Trophoblast cell (in vitro differentiated cells and primary cell): ENCODE measurements around the gene DSCAM.

ENCODE experiments used
- DNase-seq, 2 donors: peaks; one replicate each; pipeline ENCODE4 v3.0.0-alpha.2; 2016
- H2AFZ ChIP-seq: 2 replicates; pipeline ENCODE4 v1.6.1; 2013; ENCODE audit warnings: low read length, moderate library complexity, mild to moderate bottlenecking; ENCODE audit not compliant: insufficient read depth, poor library complexity
- H2AK5ac ChIP-seq: 2 replicates; pipeline ENCODE4 v1.6.1; 2013; ENCODE audit warnings: mild to moderate bottlenecking, low read length
- H2BK120ac ChIP-seq: 2 replicates; pipeline ENCODE4 v1.6.1; 2013; ENCODE audit warnings: low read length, mild to moderate bottlenecking, moderate library complexity; ENCODE audit not compliant: insufficient read depth, poor library complexity
- H2BK12ac ChIP-seq: 2 replicates; pipeline ENCODE4 v1.6.1; 2013; ENCODE audit warnings: mild to moderate bottlenecking, low read length, moderate library complexity
- H2BK5ac ChIP-seq: 2 replicates; pipeline ENCODE4 v1.6.1; 2013; ENCODE audit warnings: low read length, low read depth, moderate library complexity, mild to moderate bottlenecking; ENCODE audit not compliant: poor library complexity
- H3K14ac ChIP-seq: 2 replicates; pipeline ENCODE4 v1.6.1; 2013; ENCODE audit warnings: mild to moderate bottlenecking, low read length
- H3K18ac ChIP-seq: 2 replicates; pipeline ENCODE4 v1.6.1; 2013; ENCODE audit warnings: mild to moderate bottlenecking, low read length
- H3K23ac ChIP-seq: 2 replicates; pipeline ENCODE4 v1.6.1; 2013; ENCODE audit warnings: low read length
- H3K27ac ChIP-seq: 2 replicates; pipeline ENCODE4 v1.5.1; 2013; ENCODE audit warnings: low read depth, mild to moderate bottlenecking, inconsistent platforms, low read length, moderate library complexity
- H3K27me3 ChIP-seq: 2 replicates; pipeline ENCODE4 v1.6.1; 2013; ENCODE audit warnings: inconsistent platforms, mild to moderate bottlenecking, low read length, moderate library complexity; ENCODE audit not compliant: insufficient read depth
- H3K36me3 ChIP-seq, 2 experiments: 1 replicate in 1 of 2; 2 replicates in 1 of 2; pipeline ENCODE4 v1.6.1; 2013; ENCODE audit warnings: low read length in 2 of 2, mild to moderate bottlenecking in 2 of 2, moderate library complexity in 1 of 2; ENCODE audit not compliant: insufficient read depth in 2 of 2, control insufficient read depth in 1 of 2
- H3K4ac ChIP-seq: 2 replicates; pipeline ENCODE4 v1.6.1; 2013; ENCODE audit warnings: low read depth, mild to moderate bottlenecking, low read length, moderate library complexity
- H3K4me1 ChIP-seq, 2 experiments: 1 replicate in 1 of 2; 2 replicates in 1 of 2; pipeline ENCODE4 v1.6.1; 2013; ENCODE audit warnings: low read length in 2 of 2, mild to moderate bottlenecking in 2 of 2, moderate library complexity in 1 of 2; ENCODE audit not compliant: insufficient read depth in 2 of 2, control insufficient read depth in 1 of 2
- H3K4me2 ChIP-seq: 2 replicates; pipeline ENCODE4 v1.6.1; 2013; ENCODE audit warnings: inconsistent platforms, mild to moderate bottlenecking, low read length, moderate library complexity
- H3K4me3 ChIP-seq: 2 replicates; pipeline ENCODE4 v1.5.1; 2013; ENCODE audit warnings: mild to moderate bottlenecking, low read depth, low read length, inconsistent platforms
- H3K79me1 ChIP-seq: one replicate; pipeline ENCODE4 v1.6.1; 2013; ENCODE audit warnings: low read length
- H3K79me2 ChIP-seq: 2 replicates; pipeline ENCODE4 v1.6.1; 2013; ENCODE audit warnings: low read length, mild to moderate bottlenecking; ENCODE audit not compliant: control insufficient read depth, insufficient read depth, poor library complexity
- H3K9ac ChIP-seq: 2 replicates; pipeline ENCODE4 v1.6.1; 2013; ENCODE audit warnings: mild to moderate bottlenecking, low read length
- H3K9me3 ChIP-seq: 2 replicates; pipeline ENCODE4 v1.6.1; 2013; ENCODE audit warnings: low read depth, mild to moderate bottlenecking, control low read depth, inconsistent platforms, low read length; ENCODE audit not compliant: insufficient read depth
- H4K12ac ChIP-seq: 2 replicates; pipeline ENCODE4 v1.6.1; 2013; ENCODE audit warnings: low read depth, mild to moderate bottlenecking, low read length, moderate library complexity
- H4K8ac ChIP-seq: 2 replicates; pipeline ENCODE4 v1.6.1; 2013; ENCODE audit warnings: low read depth, mild to moderate bottlenecking, low read length, moderate library complexity
- H4K91ac ChIP-seq: one replicate; pipeline ENCODE4 v1.6.1; 2013; ENCODE audit warnings: low read depth, mild to moderate bottlenecking, low read length, moderate library complexity
- WGBS: extraction: QIAGEN DNeasy Blood & Tissue Kit; methylation state at CpG from one replicate; pipeline ENCODE4 v1.1.7; 2013; ENCODE audit warnings: missing lambda C conversion rate; ENCODE audit not compliant: insufficient read length, insufficient coverage; ENCODE audit errors: extremely low coverage; 5-methylcytosine and 5-hydroxymethylcytosine counted together

DSCAM gene

GRCh38 chr21:40153351-40153750 is 693.6 kb downstream of the DSCAM start:
- H3K4me1 ChIP-seq, result no peaks in the 10 kb centered on the region
- H3K18ac ChIP-seq, result no peak overlapping the region
- H3K79me2 ChIP-seq, result no peaks in the 10 kb centered on the region
- no peak overlapping the region for H4K91ac ChIP-seq
- no peak for DNase-seq
- H3K14ac ChIP-seq, result no peak overlapping the region
- H2BK5ac ChIP-seq, result no peak overlapping the region
- no peak overlapping the region for H4K12ac ChIP-seq
- no peaks in the 10 kb centered on the region for H3K27me3 ChIP-seq
- H3K79me1 ChIP-seq, result no peaks in the 10 kb centered on the region
- no peak overlapping the region for H4K8ac ChIP-seq
- H2AFZ ChIP-seq, result no peak overlapping the region
- H3K4ac ChIP-seq, result no peak overlapping the region
- peaks cover 8% of the 10 kb centered on the region for H3K9me3 ChIP-seq
- H3K4me3 ChIP-seq, result no peak overlapping the region
- H3K23ac ChIP-seq, result peak overlapping the region; percentile 95
- no CpG with 5 or more reads among the region's 4 CpGs for WGBS
- H3K27ac ChIP-seq, result no peak overlapping the region
- no peak overlapping the region for H2BK120ac ChIP-seq
- H3K4me2 ChIP-seq, result no peak overlapping the region
- no peak overlapping the region for H2AK5ac ChIP-seq
- H3K36me3 ChIP-seq, result no peaks in the 10 kb centered on the region
- no peak overlapping the region for H3K9ac ChIP-seq
- H2BK12ac ChIP-seq, result no peak overlapping the region

DNA sequence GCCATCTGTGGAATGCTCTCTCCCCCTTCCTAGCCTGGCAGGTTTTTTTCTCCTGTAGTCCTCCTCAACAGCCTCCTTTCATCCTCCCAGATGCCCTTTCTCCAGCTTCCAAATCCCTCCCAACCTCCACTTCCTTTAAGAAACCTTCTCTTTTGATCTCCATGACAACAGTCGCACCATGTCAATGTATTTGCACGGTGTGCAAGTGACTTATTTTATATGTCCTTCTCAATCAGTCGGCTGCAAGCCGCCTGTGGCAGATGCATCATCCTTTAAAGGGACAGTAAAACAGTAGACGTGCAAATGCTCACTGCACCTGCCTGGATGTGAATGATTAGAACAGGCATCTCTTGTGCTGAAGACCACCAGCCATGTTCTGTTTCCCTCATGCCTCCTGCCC is 694.5 kb downstream of the DSCAM start:
- no peak overlapping the region for H3K9ac ChIP-seq

DNA sequence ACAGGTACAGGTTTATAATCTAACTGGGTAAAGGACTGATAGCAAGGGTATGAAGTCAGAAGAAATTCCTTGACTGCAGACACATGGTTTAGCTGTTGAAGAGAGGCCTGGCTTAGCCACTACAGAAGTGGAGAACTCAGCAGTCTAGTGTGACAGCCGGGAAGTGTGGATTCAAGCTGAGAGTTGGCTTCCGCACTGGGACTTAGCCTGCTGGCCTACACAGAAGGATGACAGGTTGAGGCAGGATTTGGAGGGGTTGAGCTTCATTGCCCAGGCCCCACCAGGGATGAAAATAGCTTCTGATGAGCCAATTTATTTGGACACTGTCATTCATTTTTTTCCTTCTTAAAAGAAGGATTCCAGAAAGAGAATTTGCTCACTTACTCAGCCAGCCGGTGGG is 695.3 kb downstream of the DSCAM start:
- H2AFZ ChIP-seq, result no peak overlapping the region
- no peak overlapping the region for H3K9ac ChIP-seq
- DNase-seq, result no peak
- no peak overlapping the region for H3K4ac ChIP-seq
- H4K91ac ChIP-seq, result no peak overlapping the region
- no peak overlapping the region for H2BK120ac ChIP-seq
- H3K4me3 ChIP-seq, result no peak overlapping the region
- no peaks in the 10 kb centered on the region for H3K79me2 ChIP-seq
- H2BK5ac ChIP-seq, result no peak overlapping the region
- H2AK5ac ChIP-seq, result no peak overlapping the region
- H3K27ac ChIP-seq, result no peak overlapping the region
- peaks cover 6% of the 10 kb centered on the region for H3K9me3 ChIP-seq
- no peaks in the 10 kb centered on the region for H3K36me3 ChIP-seq
- no peak overlapping the region for H3K14ac ChIP-seq
- H2BK12ac ChIP-seq, result no peak overlapping the region
- H3K79me1 ChIP-seq, result no peaks in the 10 kb centered on the region
- no peak overlapping the region for H3K23ac ChIP-seq
- no peak overlapping the region for H4K12ac ChIP-seq
- no peaks in the 10 kb centered on the region for H3K4me1 ChIP-seq
- H3K27me3 ChIP-seq, result no peaks in the 10 kb centered on the region
- no peak overlapping the region for H3K18ac ChIP-seq
- WGBS, result no CpG with 5 or more reads among the region's 3 CpGs
- H3K4me2 ChIP-seq, result no peak overlapping the region
- H4K8ac ChIP-seq, result no peak overlapping the region

More for the DNA sequence above, 694.5 kb downstream of the DSCAM start:
- Histone ChIP-seq H3K27me3 (no peaks in the 10 kb centered on the region), H2AK5ac (no peak overlapping the region), H3K14ac (no peak overlapping the region), H3K4me2 (no peak overlapping the region), H2AFZ (no peak overlapping the region), H3K79me2 (no peaks in the 10 kb centered on the region), H2BK120ac (no peak overlapping the region), H2BK5ac (no peak overlapping the region), H3K4ac (no peak overlapping the region), H3K27ac (no peak overlapping the region), H3K9me3 (peaks cover 8% of the 10 kb centered on the region), H3K18ac (no peak overlapping the region), H2BK12ac (no peak overlapping the region), H3K4me3 (no peak overlapping the region), H4K91ac (no peak overlapping the region), H3K4me1 (no peaks in the 10 kb centered on the region), H3K36me3 (no peaks in the 10 kb centered on the region), H3K79me1 (no peaks in the 10 kb centered on the region), H4K8ac (no peak overlapping the region), H3K23ac (no peak overlapping the region), H4K12ac (no peak overlapping the region)
- no peak for DNase-seq
- no CpG with 5 or more reads among the region's 5 CpGs for WGBS

DNA sequence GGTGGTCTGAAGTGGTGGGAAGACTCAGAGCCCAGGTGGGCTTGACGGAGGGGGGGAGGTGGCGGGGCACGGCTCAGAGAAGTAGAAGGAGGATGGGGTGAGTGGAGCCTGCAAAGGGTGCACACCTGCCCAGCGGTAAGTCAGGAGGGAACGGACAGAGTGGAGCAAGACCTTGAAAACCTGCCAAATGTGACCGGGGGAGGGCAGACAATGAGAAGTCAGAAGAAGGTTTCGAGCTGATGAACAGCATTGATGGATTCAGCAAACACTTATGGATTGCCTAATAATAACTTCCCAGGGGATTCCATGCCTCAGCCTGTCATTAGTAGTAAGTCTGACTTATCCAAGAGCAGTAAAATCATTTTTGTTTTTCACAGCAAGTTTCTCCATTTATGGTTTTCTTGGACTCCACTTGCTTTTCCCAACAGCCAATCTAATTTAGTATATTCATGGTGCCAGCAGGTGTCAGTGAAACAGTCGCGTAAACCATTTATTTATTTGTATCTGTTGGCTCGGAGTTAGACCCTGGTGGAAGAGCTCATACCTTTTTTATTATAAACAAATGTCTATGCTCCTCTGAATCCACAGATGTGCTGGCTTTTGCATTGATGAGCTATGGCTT is 700.6 kb downstream of the DSCAM start:
- H3K14ac ChIP-seq, result no peak overlapping the region
- no peaks in the 10 kb centered on the region for H3K79me2 ChIP-seq
- H3K36me3 ChIP-seq, result no peaks in the 10 kb centered on the region
- H3K9ac ChIP-seq, result no peak overlapping the region
- no peak overlapping the region for H3K27ac ChIP-seq
- peak in 1 of 2 donors; percentile 13 for DNase-seq
- no peaks in the 10 kb centered on the region for H3K27me3 ChIP-seq
- H2BK5ac ChIP-seq, result no peak overlapping the region
- no peak overlapping the region for H2AFZ ChIP-seq
- no CpG with 5 or more reads among the region's 10 CpGs for whole genome bisulfite sequencing
- H3K9me3 ChIP-seq, result peaks cover 2% of the 10 kb centered on the region
- H3K18ac ChIP-seq, result no peak overlapping the region
- H3K79me1 ChIP-seq, result no peaks in the 10 kb centered on the region
- H3K4me3 ChIP-seq, result no peak overlapping the region
- H2BK12ac ChIP-seq, result no peak overlapping the region
- no peaks in the 10 kb centered on the region for H3K4me1 ChIP-seq
- H4K12ac ChIP-seq, result no peak overlapping the region
- no peak overlapping the region for H3K23ac ChIP-seq
- no peak overlapping the region for H4K8ac ChIP-seq
- no peak overlapping the region for H3K4me2 ChIP-seq
- H3K4ac ChIP-seq, result no peak overlapping the region
- H2BK120ac ChIP-seq, result no peak overlapping the region
- H4K91ac ChIP-seq, result no peak overlapping the region
- H2AK5ac ChIP-seq, result no peak overlapping the region
